LNCaP clone FGC (cell line): ENCODE measurements around the gene NUDT7.

Experiments used
- DNase-seq: peaks from one replicate; pipeline ENCODE4 v3.0.0-alpha.2; 2011; ENCODE audit warnings: low read depth
- H3K4me3 ChIP-seq: 2 replicates; pipeline ENCODE4 v1.5.1; 2011; ENCODE audit warnings: mild to moderate bottlenecking, low read depth, low read length, control low read depth
- TF ChIP-seq, protein P1 (sequence below): IDR thresholded peaks from 2 replicates; pipeline ENCODE4 v1.5.1; 2012; ENCODE audit warnings: mild to moderate bottlenecking; ENCODE audit not compliant: control insufficient read depth, insufficient read depth; ENCODE audit errors: extremely low read depth

The NUDT7 gene

DNA sequence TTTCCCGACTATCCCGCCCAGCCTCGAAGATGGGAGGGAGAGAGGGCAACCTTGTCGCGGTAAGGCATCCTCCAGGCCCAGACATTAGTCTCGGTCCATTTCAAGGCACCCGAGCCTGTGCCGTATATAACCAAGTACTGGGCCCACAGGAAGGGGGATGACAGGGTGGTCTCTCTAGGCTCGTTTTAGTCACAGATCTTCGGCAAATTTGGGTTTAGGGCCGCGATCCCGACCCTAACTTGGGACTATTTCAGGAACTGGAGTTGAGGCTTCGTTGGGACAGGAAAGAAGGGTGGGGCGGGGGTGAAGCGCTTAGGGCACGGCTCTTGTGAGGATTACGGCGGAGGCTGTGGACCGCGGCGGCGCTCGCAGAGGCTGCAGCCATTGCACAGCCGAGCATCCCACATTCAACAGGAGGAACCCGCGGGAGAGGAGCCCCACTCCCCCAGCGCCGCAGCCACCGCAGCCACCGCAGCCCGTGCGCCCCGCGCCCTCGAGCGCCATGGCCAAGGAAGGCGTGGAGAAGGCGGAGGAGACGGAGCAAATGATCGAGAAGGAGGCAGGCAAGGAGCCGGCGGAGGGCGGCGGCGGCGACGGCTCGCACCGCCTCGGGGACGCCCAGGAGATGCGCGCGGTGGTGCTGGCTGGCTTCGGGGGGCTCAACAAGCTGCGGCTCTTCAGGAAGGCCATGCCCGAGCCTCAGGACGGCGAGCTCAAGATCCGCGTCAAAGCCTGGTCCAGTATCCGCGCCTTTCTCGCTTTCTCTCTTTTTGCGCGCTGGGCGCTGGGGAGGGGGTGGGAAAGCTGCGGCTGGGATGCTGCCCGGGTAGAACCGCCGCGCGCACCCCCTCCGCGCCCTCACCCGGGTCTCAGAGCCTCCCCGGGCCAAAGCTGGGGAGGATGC is 66.1 kb downstream of the NUDT7 start, which contains the start of gene VAT1L:
Gene VAT1L (plus strand): TSS at position 384 of the 904 bp plus-strand sequence. CDS start 119 bp downstream, at position 503.
- no peak within 1 kb of the TSS for H3K4me3 ChIP-seq
- TF ChIP-seq, protein P1, sequence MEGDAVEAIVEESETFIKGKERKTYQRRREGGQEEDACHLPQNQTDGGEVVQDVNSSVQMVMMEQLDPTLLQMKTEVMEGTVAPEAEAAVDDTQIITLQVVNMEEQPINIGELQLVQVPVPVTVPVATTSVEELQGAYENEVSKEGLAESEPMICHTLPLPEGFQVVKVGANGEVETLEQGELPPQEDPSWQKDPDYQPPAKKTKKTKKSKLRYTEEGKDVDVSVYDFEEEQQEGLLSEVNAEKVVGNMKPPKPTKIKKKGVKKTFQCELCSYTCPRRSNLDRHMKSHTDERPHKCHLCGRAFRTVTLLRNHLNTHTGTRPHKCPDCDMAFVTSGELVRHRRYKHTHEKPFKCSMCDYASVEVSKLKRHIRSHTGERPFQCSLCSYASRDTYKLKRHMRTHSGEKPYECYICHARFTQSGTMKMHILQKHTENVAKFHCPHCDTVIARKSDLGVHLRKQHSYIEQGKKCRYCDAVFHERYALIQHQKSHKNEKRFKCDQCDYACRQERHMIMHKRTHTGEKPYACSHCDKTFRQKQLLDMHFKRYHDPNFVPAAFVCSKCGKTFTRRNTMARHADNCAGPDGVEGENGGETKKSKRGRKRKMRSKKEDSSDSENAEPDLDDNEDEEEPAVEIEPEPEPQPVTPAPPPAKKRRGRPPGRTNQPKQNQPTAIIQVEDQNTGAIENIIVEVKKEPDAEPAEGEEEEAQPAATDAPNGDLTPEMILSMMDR, result no peak
- DNase-seq, result no peak

DNA sequence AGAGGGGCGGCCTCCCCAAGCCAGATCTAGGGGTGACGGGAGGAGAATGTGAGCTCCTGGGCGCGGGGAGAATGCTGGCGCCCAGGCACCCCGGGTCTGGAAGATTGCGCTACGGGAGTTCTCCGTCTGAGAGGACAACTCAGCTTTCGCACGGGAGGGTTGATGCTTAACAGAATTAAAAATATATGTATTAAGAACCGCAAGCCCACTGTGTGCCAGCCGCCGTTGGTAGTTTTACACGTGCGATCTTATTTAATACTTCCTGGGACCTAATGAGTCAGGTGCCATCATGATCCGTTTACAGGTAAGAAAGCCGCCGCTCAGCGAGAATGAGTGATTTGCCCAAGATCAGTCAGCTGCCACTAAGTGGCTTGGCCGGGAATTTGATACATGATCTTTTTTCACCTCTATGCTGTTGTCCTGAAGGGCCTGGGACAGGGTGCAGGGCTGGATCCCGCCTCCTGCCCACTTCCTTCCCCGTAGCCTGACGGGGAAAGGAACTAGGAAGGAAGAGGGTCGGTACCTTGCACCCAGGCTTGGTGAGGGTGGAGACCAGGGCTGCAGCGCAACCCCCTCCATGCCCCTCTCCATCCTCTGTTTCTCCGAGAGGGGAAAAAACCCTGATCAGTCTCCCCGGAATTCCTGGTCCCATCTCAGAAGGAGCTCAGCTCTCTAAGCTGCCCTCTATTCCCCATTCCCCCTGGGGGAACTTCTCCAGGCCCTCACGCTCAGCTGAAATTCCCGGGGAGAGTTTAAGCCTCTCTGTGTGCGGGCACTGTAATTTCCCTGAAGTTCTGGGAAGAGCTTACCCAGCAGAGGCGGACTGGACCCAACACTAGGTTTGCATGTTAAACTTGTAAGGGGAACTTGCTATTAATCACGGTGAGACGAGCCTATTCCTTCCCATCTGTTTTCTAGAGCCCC is 67.0 kb downstream of the NUDT7 start:
- H3K4me3 ChIP-seq, result no peak overlapping the region
- TF ChIP-seq, protein P1, result no peak
- DNase-seq, result no peak

DNA sequence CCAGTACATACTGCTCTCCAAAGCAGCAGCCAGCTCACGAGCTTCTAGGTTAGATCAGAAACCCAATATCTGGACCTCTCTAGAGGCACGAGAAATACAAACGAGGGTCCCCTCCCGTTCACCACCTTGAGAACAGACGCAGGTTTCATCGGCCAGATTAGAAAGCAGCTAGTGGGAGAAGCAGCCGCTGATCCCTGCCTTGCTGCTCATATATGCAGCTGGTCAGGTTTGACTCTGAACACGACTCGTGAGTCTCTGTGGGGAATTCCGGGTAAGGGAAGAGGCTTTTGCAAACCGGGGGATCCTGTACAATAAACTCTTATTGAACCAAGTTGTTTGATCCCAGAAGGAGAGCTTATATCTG is 67.7 kb downstream of the NUDT7 start:
- H3K4me3 ChIP-seq, result no peak overlapping the region
- TF ChIP-seq, protein P1, result no peak
- no peak for DNase-seq

GRCh38 chr16:77790912-77791311 is 68.6 kb downstream of the NUDT7 start:
- TF ChIP-seq, protein P1, result no peak
- H3K4me3 ChIP-seq, result no peak overlapping the region
- no peak for DNase-seq
